Activated CD4-positive, CD25-positive, alpha-beta regulatory T cell (primary cell): ENCODE data around the gene UBASH3A.
"Not testable (repeated sequence)": the region's sequence is repeated elsewhere in the genome, so short reads cannot be mapped to it uniquely, and the experiment has no call there.

Experiments used
- DNase-seq, 4 experiments: peaks; one replicate each; lab custom pipeline; 2025; lab: John Stamatoyannopoulos, UW

UBASH3A gene

DNA sequence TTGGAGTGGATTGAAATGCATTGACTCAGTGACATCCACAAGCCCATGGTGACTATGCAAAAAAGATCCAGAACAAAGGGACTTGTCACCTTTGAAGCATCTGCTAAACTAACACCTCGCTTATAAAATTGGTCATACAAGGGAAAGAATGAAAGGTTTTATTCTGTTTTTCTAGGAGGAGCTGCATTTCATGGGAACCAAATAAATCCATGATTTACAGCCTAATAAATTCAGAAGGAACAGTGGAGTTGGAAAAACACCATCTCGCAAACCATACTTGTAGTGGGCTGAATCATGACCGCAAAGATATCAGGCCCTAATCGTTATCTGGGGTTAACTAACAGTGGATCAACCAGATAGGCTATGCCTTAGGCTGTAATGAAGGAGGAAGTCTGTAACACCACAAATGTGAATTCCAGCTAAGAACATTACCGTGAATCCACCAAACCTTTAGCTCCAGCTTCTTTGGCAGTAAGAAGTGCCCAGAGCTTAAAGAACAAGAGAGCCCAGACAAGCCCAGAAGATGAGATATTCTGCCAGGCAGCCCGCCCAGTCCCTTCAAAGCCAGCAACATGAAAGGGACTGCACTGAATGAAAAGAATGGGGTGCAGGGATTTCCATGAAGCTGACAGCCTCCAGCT lies 64.9 kb downstream of the UBASH3A start:
- no peak for DNase-seq

DNA sequence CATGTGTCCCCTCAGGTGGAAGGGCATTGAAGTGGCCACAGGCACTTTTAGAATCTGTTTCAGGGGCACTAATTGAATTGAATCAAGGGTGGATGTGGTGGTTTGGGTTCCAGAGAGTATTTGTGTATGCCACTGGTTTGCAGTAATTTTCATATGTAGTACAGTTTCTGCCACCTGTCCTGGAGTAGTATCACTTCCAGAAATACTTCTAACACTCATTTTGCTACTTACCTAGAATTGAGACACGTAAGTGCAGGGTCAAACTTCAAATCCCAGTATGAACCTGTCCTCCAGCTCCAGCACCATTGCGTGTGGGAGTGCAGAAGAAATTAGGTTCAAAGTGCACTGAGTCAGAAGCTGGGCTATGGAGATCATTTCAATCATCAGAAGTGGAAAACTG lies 65.6 kb downstream of the UBASH3A start:
- DNase-seq: no peak

DNA sequence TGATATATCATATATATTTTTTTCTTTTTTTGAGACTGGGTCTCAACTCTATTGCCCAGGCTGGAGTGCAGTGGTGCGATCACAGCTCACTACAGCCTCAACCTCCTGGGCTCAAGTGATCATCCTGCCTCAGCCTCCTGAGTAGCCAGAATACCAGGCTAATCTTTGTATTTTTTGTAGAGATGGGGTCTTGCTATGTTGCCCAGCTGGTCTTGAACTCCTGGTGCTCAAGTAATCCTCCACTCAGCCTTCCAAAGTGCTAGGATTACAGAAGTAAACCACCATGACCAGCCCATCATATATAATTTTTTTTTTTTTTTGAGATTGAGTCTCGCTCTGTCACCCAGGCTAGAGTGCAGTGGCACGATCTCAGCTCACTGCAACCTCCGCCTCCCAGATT lies 66.0 kb downstream of the UBASH3A start:
- DNase-seq: not testable (repeated sequence)

DNA sequence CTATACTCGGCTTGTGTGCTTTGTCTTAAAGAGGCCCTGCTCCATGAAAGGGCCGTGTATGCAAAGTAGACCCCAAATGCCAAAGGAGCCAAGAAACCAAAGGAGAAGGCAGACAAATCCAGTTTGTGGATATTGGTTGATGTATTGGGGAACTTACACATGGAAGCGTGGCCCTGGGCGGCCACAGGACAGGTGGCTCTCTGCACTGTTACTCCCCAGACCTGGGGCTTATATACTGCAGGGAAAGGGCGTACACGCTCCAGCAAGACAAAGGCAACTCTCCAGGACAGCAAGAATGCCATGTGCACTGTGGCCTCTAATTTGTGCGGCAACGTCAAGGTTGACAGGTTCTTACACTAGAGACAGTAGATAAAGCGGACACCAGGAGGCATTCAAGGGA lies 67.5 kb downstream of the UBASH3A start:
- DNase-seq: no peak

DNA sequence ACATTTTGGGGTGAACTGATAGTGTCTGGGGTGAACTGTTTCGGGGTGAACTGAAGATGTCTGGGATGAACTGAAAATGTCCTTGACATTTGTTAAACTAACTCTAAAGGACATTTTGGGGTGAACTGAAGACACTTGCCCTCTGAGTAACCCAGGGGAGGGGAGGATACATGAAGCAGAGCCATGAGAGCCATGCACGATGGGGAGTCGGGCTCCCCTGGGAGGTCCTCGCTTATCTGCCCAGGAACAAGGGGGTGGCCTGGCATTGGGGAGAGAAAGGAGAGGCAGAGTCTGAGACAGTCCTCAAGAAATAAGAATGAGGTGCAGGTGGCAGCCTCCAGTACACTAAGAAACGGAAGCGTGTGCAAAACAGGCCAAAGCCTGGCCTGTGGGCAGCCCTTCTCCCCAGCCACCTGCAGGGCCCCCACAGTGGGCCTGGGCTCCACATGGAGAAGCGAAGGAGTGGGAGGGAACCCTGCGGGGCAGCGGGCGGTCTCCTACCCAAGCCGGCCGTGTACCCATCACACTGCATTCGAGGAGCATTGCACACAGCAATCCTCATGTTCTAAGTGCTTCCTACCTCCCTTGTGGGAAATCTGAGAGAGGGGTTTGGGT lies 68.1 kb downstream of the UBASH3A start:
- no peak for DNase-seq

DNA sequence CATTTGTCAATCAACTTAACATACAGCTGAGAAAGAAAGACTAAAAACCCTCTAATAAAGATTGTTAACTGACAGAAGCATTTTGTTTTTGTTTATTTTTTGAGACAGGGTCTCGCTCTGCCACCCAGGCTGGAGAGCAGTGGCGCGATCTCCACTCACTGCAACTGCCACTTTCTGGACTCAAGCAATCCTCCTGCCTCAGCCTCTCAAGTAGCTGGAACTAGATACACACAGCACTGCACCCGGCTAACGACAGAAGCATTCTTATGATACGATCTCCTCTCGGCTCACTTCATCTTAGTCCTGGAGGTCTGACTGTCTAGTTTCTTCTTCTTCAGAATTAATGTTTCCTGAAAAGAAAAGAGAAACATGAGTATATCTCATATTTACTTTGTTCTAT lies 68.8 kb downstream of the UBASH3A start:
- DNase-seq: no peak

DNA sequence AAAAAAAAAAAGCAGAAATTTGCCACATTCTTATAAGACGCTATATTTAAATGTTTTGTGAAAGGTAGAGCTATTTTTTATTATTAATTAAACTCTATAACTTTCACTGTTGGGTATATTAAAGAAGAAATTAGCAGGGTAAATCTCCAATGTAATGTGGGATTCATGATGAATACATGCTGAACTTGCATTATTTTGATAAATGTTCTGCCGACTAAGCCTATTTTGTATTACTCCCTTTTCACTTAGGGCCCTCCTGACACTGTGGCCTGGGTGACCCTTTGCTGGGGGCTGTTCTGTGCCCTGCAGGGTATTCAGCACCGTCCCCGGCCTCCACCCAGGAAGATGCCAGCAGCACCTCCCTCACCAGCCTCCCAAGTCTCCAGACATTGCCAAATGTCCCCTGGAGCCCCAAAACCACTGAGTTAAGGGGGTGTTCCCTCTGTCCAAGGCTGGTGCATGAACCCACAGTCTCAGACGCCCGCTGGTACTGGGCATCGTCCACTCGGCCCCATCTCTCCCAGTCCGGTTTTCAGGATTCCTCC lies 69.9 kb downstream of the UBASH3A start:
- no peak for DNase-seq

DNA sequence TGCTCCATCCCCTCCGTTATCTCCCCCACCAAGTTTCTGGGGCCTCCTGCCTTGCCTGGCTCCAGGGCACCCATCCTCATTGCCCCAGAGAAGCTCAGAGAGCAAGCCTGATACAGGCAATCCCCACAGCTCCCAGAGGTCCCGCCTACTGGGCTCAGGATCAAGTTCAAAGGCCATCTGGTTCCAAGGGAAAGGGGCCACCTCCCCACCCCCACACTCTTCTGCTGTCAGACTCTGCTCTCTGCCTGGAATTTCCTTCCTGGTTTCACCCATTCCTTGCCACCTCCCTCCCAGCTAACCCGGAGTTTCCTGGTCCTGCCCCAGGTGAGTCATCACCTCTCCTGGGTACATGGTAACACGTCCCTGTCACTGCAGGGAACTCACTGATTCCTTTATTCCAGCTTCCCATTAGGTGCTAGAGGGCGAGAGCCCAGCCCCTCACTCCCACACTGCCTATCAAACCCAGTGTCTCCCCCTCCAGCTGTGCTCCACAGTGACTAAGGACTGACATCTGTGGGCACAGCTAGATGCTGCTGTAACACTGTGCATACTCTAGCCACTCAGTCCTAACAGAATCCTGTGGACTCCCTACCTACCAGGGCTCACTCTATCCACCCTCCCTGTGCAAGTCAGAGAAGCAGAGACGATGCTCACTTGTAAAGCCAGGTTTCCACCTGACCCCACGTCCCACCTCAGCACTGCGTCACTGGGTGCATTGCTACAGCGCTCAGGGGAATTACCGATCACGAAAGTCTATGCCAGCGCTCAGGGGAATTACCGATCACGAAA lies 70.5 kb downstream of the UBASH3A start:
- DNase-seq: no peak

DNA sequence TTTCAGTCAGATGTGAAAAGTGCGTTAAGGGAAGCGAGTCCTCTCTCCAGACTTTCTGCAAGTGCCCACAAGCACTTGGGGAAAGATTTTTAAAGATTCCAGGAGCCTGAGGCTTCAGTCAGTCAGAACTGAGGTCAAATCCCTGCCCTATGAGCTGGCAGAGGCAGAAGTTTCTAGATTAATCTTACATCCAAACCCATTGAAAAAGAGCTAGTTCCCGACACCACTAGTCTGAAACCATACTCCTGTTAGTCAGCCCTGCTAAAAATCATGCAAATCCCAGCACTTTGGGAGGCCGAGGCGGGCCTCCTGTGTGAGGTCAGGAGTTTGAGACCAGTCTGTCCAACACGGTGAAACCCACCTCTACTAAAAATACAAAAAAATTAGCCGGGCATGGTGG lies 71.3 kb downstream of the UBASH3A start:
- no peak for DNase-seq

DNA sequence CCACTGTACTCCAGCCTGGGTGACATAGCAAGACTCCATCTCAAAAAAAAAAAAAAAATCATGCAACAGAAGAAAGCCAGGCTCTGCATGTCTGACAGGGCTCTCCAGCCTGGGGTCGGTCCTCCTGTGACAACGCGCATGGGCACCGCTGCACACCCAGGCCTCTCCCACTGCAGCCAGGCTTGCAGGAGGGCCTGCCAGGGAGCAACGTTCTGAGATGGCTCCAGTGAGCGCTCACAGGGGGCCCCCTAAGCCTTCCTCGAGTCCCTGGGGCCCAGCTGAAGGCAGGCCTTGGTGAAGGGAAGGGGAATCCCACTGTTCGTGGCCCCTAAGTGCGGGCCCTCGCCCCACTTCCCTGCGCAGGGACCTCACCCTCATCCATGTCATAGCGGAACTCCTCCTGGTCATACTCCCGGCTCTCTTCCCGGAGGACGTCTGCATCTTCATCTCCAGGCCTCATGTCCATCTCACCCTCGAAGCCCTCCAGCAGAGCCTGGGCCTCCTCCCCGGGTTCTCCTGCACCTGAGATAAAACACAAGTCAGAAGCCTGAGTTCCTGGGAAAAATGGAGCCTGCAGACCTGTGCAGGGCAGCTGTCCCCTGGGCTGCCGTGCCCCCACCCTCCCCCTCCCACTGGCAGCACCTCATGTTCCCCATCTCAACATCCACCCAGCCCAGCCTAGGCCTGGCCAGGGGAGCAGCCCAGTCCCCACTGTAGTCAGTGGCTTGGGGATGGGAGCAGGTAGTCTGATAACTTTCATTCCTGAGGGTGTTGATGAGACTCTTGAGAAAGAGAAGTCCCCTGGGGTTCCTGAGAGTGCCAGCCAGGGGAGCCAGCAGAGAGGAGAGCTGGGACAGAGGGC lies 72.1 kb downstream of the UBASH3A start:
- no peak for DNase-seq

DNA sequence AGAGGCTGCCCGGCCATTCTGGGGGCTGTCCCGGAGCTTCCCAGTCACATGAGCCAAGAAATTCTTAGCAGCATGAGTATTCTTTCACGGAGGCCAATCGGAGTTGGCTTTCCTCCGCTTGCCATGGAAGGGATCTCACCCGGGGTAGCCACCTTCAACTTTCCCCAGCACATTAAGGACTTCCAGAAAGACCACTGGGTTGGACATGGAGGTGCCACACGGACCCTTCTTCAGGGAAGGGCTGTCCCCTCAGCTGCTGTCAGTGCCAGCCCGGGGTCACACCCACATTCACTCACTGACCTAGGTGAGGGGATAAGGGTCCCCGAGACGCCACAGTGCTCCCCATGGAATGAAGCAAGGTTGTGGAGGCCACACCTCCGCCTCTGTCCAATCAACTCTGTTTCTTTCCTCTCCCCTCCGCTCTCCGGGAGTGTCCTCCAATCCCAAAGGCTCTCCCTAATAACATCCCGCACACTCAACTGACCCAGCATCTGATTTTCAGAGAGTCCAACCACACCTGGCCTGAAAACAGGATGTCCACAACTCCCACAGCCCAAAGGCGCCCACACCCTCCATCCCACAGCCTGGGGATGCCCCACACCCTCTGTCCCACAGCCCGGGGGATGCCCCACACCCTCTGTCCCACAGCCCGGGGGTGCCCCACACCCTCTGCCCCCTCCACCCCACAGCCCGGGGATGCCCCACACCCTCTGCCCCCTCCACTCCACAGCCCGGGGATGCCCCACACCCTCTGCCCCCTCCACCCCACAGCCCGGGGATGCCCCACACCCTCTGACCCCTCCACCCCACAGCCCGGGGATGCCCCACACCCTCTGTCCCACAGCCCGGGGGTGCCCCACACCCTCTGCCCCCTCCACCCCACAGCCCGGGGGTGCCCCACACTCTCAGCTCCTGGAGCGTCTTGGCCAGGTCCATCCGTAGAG lies 73.0 kb downstream of the UBASH3A start:
- DNase-seq: no peak

DNA sequence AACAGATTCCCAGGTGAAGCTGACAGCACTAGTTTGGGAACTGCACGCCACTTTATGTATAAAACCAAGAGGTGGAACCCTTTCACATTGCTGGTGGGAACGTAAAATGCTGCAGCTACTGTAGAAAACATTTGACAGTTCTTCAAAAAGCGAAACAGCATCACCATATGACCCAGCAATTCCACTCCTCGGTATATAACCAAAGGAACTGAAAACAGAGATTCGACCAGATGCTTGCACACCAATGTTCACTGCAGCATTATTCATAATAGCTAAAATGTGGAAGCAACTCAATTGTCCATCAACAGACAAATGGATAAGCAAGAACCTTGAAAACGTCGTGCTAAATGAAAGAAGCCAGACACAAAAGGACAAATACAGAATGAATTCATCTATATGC lies 74.8 kb downstream of the UBASH3A start:
- no peak for DNase-seq

DNA sequence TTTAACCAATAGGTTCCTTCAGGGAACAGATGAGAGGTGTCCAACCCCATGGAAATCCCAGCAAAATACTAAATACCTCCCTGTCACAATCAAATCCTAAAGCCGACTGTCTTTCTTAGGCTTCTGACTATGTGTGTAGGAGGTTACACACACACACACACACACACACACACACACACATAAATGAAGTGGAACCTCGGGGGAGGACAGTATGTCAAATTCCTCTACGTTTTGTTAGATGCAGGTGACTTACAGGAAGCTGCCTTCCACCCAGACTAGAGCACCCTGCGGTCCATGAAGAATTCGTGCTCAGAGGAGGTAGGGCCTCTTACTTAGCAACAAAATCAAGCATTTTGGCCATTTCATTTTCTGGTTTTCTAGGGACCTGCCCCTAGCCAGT lies 75.9 kb downstream of the UBASH3A start:
- DNase-seq: no peak

DNA sequence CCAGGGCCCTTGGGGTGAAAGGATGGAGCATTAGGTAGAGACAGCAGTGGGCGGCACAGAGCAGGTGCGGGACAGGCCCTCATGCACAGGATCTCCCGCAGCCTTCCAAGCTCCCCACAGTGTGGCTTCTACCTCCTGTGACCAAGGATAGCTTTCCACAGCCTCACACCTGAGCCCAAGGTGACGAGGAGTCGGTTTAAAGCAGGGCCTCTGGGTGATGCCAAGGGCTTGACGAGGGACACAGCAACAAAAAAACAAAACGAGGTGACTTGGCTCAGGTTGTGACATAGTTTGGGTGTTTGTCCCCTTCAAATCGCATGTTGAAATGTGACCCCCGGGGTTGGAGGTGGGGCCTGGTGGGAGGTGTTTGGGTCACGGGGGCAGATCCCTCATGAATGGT lies 77.0 kb downstream of the UBASH3A start:
- DNase-seq: no peak

DNA sequence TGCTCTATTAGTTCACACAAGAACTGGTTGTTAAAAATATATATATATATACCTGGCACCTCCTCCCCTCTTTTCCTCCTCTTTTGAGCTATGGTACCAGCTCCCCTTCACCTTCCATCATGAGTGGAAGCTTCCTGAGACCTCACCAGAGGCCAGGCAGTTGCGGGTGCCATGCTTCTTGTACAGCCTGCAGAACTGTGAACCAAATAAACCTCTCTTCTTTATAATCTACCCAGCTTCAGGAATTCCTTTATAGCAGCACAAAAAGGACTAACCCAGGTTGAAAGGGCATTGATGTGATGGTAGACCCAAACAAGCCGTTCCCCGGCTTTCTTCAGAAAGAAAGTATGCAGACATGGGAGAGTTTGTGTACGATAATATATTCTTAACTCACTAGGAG lies 77.5 kb downstream of the UBASH3A start:
- DNase-seq: no peak

DNA sequence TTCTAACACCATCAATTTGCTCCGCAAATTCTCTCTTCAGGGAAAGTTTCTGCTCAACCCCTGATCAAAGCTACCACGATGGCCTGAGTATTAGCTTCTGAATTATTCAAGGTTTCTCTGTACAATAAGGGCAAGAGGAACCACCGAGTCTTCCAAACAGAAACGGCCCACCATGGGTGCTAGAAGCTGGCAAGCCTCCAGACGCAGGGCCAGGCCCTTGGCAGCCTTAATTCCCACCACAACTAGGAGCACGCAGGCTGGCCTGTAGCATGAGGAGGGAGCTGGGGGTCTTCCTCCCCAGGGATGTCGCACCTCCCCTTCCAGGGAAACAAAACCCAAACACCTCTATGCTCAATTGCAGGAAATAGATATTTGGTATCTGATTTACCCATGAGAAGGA lies 81.3 kb downstream of the UBASH3A start:
- no peak for DNase-seq

DNA sequence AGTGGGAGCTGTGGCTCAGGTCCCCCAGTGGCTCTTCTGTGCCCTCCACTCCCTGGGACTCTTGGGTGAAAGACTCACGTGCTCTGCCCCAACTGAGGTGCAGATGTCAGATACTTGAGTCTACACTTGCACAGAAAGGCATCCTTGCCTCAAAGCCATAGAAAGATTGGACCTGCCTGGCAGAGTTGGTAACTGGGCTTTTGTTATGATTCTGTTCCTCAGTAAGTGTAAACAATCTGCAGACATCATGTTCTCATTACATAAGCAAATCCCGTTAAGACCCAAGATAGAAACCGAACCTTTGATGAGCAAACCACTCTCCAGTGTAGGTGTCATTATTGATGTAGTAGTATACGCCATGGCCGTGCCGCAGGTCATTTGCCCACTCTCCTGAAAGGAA lies 82.4 kb downstream of the UBASH3A start:
- no peak for DNase-seq

DNA sequence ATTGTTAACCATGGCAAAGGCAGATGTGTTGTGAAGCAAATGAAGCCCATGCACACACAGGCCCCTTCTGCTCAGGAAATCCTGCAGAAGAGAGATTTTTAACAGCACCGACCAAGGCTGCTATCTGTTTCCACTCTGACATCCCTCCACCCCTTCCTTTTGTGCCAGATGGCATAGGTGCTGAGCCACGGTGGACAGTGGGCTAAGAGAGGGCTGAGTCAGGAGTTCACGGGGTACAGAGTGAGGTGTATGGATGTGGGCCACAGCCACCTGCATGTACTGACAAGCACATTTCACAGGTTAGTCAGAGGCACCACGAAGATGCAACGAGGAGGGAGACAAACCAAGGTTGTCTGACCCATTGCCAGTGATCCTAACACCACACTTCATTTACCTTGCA lies 82.8 kb downstream of the UBASH3A start:
- DNase-seq: no peak

DNA sequence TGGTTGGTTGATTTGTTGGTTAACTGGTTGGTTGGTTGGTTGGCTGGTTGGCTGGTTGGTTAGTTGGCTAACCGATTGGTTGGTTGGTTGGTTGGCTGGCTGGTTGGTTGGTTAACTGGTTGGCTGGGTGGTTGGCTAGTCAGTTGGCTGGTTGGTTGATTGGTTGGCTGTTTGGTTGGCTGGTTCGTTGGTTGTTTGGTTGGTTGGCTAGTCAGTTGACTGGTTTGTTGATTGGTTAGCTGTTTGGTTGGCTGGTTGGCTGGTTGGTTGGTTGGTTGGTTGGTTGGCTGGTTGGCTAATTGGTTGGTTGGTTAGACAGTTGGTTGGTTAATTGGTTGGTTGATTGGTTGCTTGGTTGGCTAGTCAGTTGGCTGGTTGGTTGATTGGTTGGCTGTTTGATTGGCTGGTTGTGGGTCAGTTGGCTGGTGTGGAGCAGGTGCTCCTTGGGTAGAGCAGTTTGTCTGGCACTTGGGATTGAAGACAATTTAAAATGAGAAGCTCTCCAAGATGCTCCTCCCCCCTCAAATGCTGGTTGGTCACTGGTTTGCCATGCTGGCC lies 85.4 kb downstream of the UBASH3A start:
- DNase-seq: no peak

DNA sequence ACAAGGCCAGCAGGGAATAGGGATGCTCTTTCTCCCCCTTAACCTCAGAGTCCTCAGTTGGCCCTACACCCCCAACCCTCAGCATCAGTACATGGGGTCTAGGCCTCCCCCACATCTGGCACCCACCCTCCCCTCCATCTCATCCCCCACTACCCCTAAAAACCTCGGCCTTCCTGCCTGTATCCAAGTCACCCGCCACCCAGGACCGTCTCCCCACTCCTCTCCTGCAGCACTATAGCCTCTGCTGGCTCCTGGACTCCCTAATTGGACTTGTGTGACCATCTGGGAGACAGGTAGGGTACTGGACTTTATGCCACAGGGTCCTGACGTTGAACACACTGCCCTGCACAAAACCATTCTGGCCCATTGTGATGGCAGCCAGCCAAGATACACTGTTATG lies 86.3 kb downstream of the UBASH3A start:
- no peak for DNase-seq

DNA sequence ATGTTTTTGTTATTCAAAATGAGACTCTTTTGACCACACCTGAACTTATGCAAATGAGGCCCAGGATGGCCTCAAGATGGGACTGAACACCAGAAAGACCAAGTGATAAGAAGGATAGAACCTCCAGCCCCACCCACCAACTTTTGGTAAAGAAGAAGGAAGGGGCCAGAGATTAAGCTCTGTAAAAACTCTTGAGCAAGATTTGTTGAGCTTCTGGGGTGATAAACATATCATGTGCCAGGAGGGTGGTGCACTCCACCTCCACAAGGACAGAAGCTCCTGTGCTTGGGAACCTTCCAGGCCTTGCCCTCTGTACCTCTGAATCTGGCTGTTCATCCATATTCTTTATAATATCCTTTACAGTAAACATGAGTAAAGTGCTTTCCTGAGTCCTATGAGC lies 87.0 kb downstream of the UBASH3A start:
- DNase-seq: no peak
